Osteocyte (in vitro differentiated cells): ENCODE measurements around the gene AK5. TPM values are rescaled to one million over a fixed set of nuclear protein-coding genes. Genes with fewer than 3 reads are reported as not detected.

Experiments used
- DNase-seq: peaks from one replicate; pipeline ENCODE4 v3.0.0; 2021; ENCODE audit warnings: mixed read lengths; ENCODE audit not compliant: unreplicated experiment; ENCODE audit errors: extremely low spot score
- H3K27ac Mint-ChIP-seq: one replicate; pipeline ENCODE4 v1.8.0; 2021; ENCODE audit warnings: mild to moderate bottlenecking, mixed read lengths; ENCODE audit not compliant: unreplicated experiment
- H3K27me3 Mint-ChIP-seq: one replicate; pipeline ENCODE4 v1.8.0; 2021; ENCODE audit warnings: mixed read lengths; ENCODE audit not compliant: unreplicated experiment
- H3K36me3 Mint-ChIP-seq: one replicate; pipeline ENCODE4 v1.8.0; 2021; ENCODE audit warnings: mixed read lengths; ENCODE audit not compliant: unreplicated experiment
- H3K4me1 Mint-ChIP-seq: one replicate; pipeline ENCODE4 v1.8.0; 2021; ENCODE audit warnings: mixed read lengths; ENCODE audit not compliant: unreplicated experiment
- H3K4me3 Mint-ChIP-seq: one replicate; pipeline ENCODE4 v1.8.0; 2021; ENCODE audit warnings: mild to moderate bottlenecking, moderate library complexity, mixed read lengths; ENCODE audit not compliant: unreplicated experiment
- H3K9me3 Mint-ChIP-seq: one replicate; pipeline ENCODE4 v1.8.0; 2021; ENCODE audit warnings: mixed read lengths; ENCODE audit not compliant: unreplicated experiment
- total RNA-seq: library from RNA; stranded (reverse); gene quantifications from 2 replicates; pipeline ENCODE4 v1.2.1, GENCODE V29; 2021
- TF ChIP-seq, protein P1 (sequence below): fragments of 200-600 bp; sonication (generic); IDR thresholded peaks from 2 replicates; pipeline ENCODE4 v1.5.0; 2021; ENCODE audit warnings: antibody characterized with exemption, mild to moderate bottlenecking, moderate library complexity

Gene AK5
- total RNA-seq, 1 donor from 2014 or later = 38.1 TPM

- no peaks in the 10 kb centered on the region for H3K27me3 Mint-ChIP-seq
- H3K4me1 Mint-ChIP-seq = peaks cover 31% of the 10 kb centered on the region
- no peak for DNase-seq
- no peaks in the 10 kb centered on the region for H3K9me3 Mint-ChIP-seq
- H3K4me3 Mint-ChIP-seq = no peak overlapping the region
- no peaks in the 10 kb centered on the region for H3K36me3 Mint-ChIP-seq
- TF ChIP-seq, protein P1, sequence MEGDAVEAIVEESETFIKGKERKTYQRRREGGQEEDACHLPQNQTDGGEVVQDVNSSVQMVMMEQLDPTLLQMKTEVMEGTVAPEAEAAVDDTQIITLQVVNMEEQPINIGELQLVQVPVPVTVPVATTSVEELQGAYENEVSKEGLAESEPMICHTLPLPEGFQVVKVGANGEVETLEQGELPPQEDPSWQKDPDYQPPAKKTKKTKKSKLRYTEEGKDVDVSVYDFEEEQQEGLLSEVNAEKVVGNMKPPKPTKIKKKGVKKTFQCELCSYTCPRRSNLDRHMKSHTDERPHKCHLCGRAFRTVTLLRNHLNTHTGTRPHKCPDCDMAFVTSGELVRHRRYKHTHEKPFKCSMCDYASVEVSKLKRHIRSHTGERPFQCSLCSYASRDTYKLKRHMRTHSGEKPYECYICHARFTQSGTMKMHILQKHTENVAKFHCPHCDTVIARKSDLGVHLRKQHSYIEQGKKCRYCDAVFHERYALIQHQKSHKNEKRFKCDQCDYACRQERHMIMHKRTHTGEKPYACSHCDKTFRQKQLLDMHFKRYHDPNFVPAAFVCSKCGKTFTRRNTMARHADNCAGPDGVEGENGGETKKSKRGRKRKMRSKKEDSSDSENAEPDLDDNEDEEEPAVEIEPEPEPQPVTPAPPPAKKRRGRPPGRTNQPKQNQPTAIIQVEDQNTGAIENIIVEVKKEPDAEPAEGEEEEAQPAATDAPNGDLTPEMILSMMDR = no peak
- H3K27ac Mint-ChIP-seq = peak overlapping the region; percentile 78
Measured at GRCh38 chr1:77378723-77379535, 97.1 kb downstream of the AK5 start.

DNA sequence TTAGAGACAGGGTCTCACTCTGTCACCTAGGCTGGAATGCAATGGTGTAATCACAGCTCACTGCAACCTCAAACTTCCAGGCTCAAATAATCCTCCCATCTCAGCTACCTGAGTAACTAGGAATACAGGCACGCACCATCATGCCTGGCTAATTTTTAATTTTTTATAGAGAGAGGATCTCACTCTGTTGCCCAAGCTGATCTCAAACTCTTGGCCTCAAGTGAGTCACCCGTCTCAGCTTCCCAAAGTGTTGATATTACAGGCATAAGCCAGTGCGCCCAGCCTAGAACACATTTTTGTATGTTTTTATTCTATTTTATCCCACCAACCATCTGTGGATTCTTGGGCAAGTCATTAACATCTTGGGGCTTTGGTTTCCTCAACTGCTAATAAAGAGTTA is 100.5 kb downstream of the AK5 start:
- Mint-ChIP-seq H3K36me3 (no peaks in the 10 kb centered on the region), H3K27ac (no peak overlapping the region), H3K9me3 (no peaks in the 10 kb centered on the region), H3K27me3 (no peaks in the 10 kb centered on the region), H3K4me1 (peaks cover 27% of the 10 kb centered on the region), H3K4me3 (no peak overlapping the region)
- no peak for DNase-seq
- TF ChIP-seq, protein P1 = no peak

- Mint-ChIP-seq H3K27ac (no peak overlapping the region), H3K4me1 (peaks cover 24% of the 10 kb centered on the region), H3K27me3 (no peaks in the 10 kb centered on the region), H3K4me3 (no peak overlapping the region), H3K9me3 (no peaks in the 10 kb centered on the region), H3K36me3 (no peaks in the 10 kb centered on the region)
- DNase-seq = no peak
- TF ChIP-seq, protein P1 = no peak
Measured at GRCh38 chr1:77383236-77383635, 101.4 kb downstream of the AK5 start.

GRCh38 chr1:77385551-77385950 is 103.7 kb downstream of the AK5 start:
- Mint-ChIP-seq H3K36me3 (no peaks in the 10 kb centered on the region), H3K4me3 (no peak overlapping the region), H3K27me3 (no peaks in the 10 kb centered on the region), H3K9me3 (no peaks in the 10 kb centered on the region), H3K27ac (no peak overlapping the region), H3K4me1 (peaks cover 3% of the 10 kb centered on the region)
- DNase-seq = no peak
- TF ChIP-seq, protein P1 = no peak

DNA sequence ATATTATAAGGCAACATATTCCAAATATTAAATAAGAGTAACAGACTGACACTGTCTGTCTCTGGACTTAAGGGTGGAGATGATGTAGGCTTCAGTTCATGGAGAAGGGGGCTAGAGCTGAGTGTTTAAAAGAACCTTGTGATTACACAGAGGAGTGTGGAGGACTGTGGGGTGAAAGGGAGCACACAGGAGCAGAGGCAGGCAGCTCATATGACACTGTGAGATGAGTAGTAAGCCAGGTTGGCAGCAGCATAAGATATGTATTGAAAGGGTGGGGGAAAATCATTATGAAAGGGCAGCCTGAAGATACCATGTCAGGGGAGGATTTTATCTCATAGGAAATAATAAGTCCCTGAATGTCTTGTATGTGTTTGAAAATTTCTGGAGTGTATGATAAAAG is 104.5 kb downstream of the AK5 start:
- Mint-ChIP-seq H3K4me3 (no peak overlapping the region), H3K36me3 (no peaks in the 10 kb centered on the region), H3K27ac (no peak overlapping the region), H3K27me3 (no peaks in the 10 kb centered on the region), H3K9me3 (no peaks in the 10 kb centered on the region), H3K4me1 (peaks cover 2% of the 10 kb centered on the region)
- DNase-seq = no peak
- TF ChIP-seq, protein P1 = no peak
